ENCODE data around the gene RELN.

- no peak for TF ChIP-seq POLR2A (IDR thresholded peaks at IDR 0.05)
- TF ChIP-seq CTCF (IDR thresholded peaks at IDR 0.05): no peak
These were observed 75.1 kb downstream of the RELN start for GRCh38 chr7:103914147-103914899.

Data from lower leg skin (tissue), 3 donors.